Parathyroid adenoma (tissue), 2 donors: ENCODE measurements around the gene ATOH8.

Experiments
- H2AFZ ChIP-seq: fragments of 300-600 bp; sonication (generic); one replicate; pipeline ENCODE4 v1.7.0; 2017; ENCODE audit warnings: antibody characterized with exemption, mild to moderate bottlenecking
- H3K27ac ChIP-seq: fragments of 300-600 bp; sonication (generic); one replicate; pipeline ENCODE4 v1.7.0; 2017
- H3K27me3 ChIP-seq: fragments of 300-600 bp; sonication (generic); one replicate; pipeline ENCODE4 v1.7.0; 2017; ENCODE audit warnings: low read length; ENCODE audit not compliant: control insufficient read depth, insufficient read depth
- H3K36me3 ChIP-seq: fragments of 300-600 bp; sonication (generic); one replicate; pipeline ENCODE4 v1.7.0; 2017; ENCODE audit warnings: low read length; ENCODE audit not compliant: control insufficient read depth, insufficient read depth
- H3K4me1 ChIP-seq: fragments of 300-600 bp; sonication (generic); one replicate; pipeline ENCODE4 v1.7.0; 2017; ENCODE audit warnings: control low read depth
- H3K4me2 ChIP-seq: fragments of 300-600 bp; sonication (generic); one replicate; pipeline ENCODE4 v1.7.0; 2017; ENCODE audit warnings: low read length
- H3K4me3 ChIP-seq: fragments of 300-600 bp; sonication (generic); one replicate; pipeline ENCODE4 v1.7.0; 2017; ENCODE audit warnings: low read depth, low read length
- H3K79me2 ChIP-seq: fragments of 300-600 bp; sonication (generic); one replicate; pipeline ENCODE4 v1.7.0; 2017; ENCODE audit warnings: control low read depth
- H3K9ac ChIP-seq: fragments of 300-600 bp; sonication (generic); one replicate; pipeline ENCODE4 v1.7.0; 2017; ENCODE audit warnings: mild to moderate bottlenecking
- H3K9me3 ChIP-seq: fragments of 300-600 bp; sonication (generic); one replicate; pipeline ENCODE4 v1.7.0; 2017; ENCODE audit warnings: low read length; ENCODE audit not compliant: control insufficient read depth
- TF ChIP-seq, protein P1 (sequence below): fragments of 300-600 bp; sonication (generic); IDR thresholded peaks from one replicate; pipeline ENCODE4 v1.7.0; 2017; ENCODE audit warnings: antibody characterized with exemption, mild to moderate bottlenecking
- donor health status: primary hyperparathyroidism.

The ATOH8 gene

DNA sequence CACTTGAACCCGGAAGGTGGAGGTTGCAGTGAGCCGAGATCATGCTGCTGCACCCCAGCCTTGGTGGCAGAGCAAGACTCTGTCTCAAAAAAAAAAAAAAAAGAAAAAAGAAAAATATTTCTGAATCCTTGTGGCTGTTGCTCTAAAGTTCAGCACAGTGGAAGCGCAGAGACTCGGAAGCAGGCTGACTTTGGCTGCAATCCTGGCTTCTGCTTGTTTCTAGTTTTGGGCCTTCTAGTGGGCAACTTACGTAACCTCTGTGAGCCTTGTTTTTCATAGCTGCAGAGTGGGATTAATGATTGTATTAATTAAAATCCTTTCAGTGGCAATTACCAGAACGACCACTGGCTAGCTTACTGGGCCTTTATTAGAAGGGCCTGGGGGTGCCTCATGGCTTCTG, 31.3 kb upstream of the ATOH8 start:
- Histone ChIP-seq H3K4me1 (no peaks in the 10 kb centered on the region), H3K9me3 (no peaks in the 10 kb centered on the region), H3K27ac (no peak overlapping the region), H3K4me2 (no peak overlapping the region), H3K9ac (no peak overlapping the region), H3K27me3 (no peaks in the 10 kb centered on the region), H2AFZ (no peak overlapping the region), H3K4me3 (no peak overlapping the region), H3K79me2 (no peaks in the 10 kb centered on the region), H3K36me3 (no peaks in the 10 kb centered on the region)
- TF ChIP-seq, protein P1, sequence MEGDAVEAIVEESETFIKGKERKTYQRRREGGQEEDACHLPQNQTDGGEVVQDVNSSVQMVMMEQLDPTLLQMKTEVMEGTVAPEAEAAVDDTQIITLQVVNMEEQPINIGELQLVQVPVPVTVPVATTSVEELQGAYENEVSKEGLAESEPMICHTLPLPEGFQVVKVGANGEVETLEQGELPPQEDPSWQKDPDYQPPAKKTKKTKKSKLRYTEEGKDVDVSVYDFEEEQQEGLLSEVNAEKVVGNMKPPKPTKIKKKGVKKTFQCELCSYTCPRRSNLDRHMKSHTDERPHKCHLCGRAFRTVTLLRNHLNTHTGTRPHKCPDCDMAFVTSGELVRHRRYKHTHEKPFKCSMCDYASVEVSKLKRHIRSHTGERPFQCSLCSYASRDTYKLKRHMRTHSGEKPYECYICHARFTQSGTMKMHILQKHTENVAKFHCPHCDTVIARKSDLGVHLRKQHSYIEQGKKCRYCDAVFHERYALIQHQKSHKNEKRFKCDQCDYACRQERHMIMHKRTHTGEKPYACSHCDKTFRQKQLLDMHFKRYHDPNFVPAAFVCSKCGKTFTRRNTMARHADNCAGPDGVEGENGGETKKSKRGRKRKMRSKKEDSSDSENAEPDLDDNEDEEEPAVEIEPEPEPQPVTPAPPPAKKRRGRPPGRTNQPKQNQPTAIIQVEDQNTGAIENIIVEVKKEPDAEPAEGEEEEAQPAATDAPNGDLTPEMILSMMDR = no peak

DNA sequence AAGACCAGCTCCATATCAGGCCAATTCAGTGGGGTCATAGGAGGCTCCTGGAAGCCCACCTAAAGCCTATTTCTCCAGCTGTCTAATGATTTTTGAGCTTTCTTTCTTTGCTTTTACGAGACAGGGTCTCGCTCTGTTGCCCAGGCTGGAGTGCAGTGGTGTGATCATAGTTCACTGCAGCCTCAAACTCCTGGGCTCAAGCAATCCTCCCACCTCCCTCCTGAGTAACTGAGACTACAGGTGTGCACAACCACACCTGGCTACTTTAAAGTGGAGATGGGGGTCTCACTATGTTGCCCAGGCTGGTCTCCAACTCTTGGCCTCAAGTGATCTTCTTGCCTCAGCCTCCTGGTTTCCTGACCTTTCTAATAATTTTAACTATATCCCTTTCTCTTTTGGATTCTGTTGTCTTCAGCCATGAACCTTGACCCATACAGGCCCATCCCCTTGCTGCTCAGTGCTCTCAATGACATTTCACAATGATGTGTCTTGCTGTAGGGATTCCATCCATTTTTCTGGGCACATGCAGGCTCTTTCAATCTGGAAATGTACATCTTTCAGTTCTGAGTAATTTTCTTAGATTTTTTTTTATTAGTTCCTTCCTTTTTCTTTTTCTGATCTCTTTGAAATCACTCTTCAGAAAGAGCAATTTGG, 30.0 kb upstream of the ATOH8 start:
- Histone ChIP-seq H2AFZ (no peak overlapping the region), H3K36me3 (no peaks in the 10 kb centered on the region), H3K27ac (no peak overlapping the region), H3K4me2 (no peak overlapping the region), H3K9me3 (no peaks in the 10 kb centered on the region), H3K9ac (no peak overlapping the region), H3K4me1 (no peaks in the 10 kb centered on the region), H3K79me2 (no peaks in the 10 kb centered on the region), H3K4me3 (no peak overlapping the region), H3K27me3 (no peaks in the 10 kb centered on the region)
- TF ChIP-seq, protein P1 = no peak

DNA sequence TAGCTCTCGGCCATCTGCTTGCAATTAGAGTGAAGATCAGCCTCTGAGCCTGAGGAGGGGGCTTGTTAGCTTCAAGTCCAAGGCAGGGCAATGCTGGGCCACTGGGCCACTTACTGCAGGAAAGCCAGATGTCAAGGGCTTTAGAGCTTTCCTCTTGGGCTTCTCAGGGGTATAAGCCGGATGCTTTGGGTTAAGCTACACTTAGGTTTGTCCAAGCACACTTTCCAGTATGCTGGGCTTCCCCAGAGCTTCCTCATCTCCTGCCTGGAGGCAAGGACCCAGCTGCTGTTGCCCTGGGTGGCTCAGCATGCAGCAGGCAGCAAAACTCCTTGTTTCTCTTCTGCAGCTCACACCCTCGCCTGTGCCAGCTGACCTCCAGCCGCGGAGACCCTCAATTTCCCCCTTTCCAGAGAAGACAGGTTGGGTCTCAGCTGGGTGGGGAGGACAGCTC, 29.0 kb upstream of the ATOH8 start:
- TF ChIP-seq, protein P1 = no peak
- H3K36me3 ChIP-seq = no peaks in the 10 kb centered on the region
- H3K27ac ChIP-seq = no peak overlapping the region
- no peak overlapping the region for H3K9ac ChIP-seq
- no peaks in the 10 kb centered on the region for H3K4me1 ChIP-seq
- H3K79me2 ChIP-seq = no peaks in the 10 kb centered on the region
- no peaks in the 10 kb centered on the region for H3K27me3 ChIP-seq
- no peak overlapping the region for H3K4me2 ChIP-seq
- no peak overlapping the region for H3K4me3 ChIP-seq
- H3K9me3 ChIP-seq = no peaks in the 10 kb centered on the region
- no peak overlapping the region for H2AFZ ChIP-seq

DNA sequence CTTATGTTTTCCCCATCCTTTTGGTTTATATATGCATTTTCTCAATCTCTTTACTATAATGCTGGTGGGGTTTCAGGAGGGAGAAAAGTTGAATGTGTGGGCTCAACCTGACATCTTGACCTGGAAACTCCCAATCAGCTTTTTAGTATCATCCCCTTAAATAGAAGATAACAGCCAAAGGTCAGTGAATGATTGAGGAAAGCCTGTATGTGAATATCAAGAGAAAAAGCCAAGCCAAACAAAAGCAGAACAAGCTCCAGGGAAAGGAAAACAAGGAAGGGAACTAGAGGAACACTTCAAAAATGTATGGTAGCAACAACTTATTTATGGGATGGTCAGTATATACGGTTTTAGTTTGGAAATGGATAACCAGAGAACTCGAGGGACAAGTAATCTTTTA, 28.3 kb upstream of the ATOH8 start:
- H3K4me1 ChIP-seq = no peaks in the 10 kb centered on the region
- H3K4me2 ChIP-seq = no peak overlapping the region
- H3K4me3 ChIP-seq = no peak overlapping the region
- no peaks in the 10 kb centered on the region for H3K27me3 ChIP-seq
- no peaks in the 10 kb centered on the region for H3K79me2 ChIP-seq
- H3K9me3 ChIP-seq = no peaks in the 10 kb centered on the region
- TF ChIP-seq, protein P1 = no peak
- no peak overlapping the region for H3K9ac ChIP-seq
- H3K27ac ChIP-seq = no peak overlapping the region
- H3K36me3 ChIP-seq = no peaks in the 10 kb centered on the region
- no peak overlapping the region for H2AFZ ChIP-seq

DNA sequence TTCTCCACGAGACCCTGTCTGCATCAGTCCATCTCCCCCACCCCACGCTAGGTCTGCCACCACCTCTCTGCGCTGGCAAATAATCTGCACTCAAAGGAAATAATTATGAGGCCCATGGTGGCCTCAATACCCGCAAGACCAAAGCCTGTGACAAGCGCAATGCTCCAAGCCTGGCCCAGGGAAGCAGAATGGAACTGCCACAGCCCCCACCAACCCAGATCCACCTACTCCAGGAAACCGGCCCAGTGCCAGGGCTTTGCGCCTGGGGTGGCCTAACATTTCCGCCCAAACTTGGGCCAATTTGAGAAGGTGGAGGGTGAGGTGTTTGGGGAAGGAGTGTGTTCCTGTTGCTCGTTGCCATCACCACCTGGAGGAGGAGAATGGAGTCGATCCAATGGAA, 26.0 kb upstream of the ATOH8 start:
- TF ChIP-seq, protein P1 = no peak
- Histone ChIP-seq H3K4me1 (no peaks in the 10 kb centered on the region), H3K4me3 (no peak overlapping the region), H3K9me3 (no peaks in the 10 kb centered on the region), H3K27ac (peak overlapping the region; percentile 15), H2AFZ (no peak overlapping the region), H3K27me3 (no peaks in the 10 kb centered on the region), H3K36me3 (no peaks in the 10 kb centered on the region), H3K4me2 (no peak overlapping the region), H3K79me2 (no peaks in the 10 kb centered on the region), H3K9ac (no peak overlapping the region)
